PFSK-1 (cell line): ENCODE results near the gene LARP4B.

Experiments
- FOXP2 ChIP-seq: optimal IDR thresholded peaks from 2 replicates; pipeline ENCODE3; 2011; ENCODE audit warnings: borderline replicate concordance, control low read depth, inconsistent platforms; ENCODE audit not compliant: insufficient read depth; ENCODE audit errors: extremely low read length, extremely low read depth
- POLR2AphosphoS5 ChIP-seq: IDR thresholded peaks from 2 replicates; pipeline ENCODE4 v1.6.1; 2012; ENCODE audit warnings: low read depth, mild to moderate bottlenecking, control low read depth, low read length, moderate library complexity
- REST ChIP-seq, 2 experiments: IDR thresholded peaks; 2 replicates each; pipeline versions ENCODE4 v1.6.1 to v1.8.0; 2011 to 2012; ENCODE audit warnings: low read depth in 2 of 2, low read length in 2 of 2, control low read depth in 1 of 2, inconsistent platforms in 1 of 2, mild to moderate bottlenecking in 1 of 2, moderate library complexity in 1 of 2; ENCODE audit not compliant: insufficient read depth in 1 of 2
- SIN3A ChIP-seq: IDR thresholded peaks from 2 replicates; pipeline ENCODE4 v1.6.1; 2012; ENCODE audit warnings: mild to moderate bottlenecking, low read length, moderate library complexity, borderline replicate concordance; ENCODE audit not compliant: insufficient read depth
- TAF1 ChIP-seq: IDR thresholded peaks from 2 replicates; pipeline ENCODE4 v1.6.1; 2012; ENCODE audit warnings: low read length, control low read depth, borderline replicate concordance; ENCODE audit not compliant: insufficient read depth

Gene LARP4B

GRCh38 chr10:777913-778479 is 153.5 kb downstream of the LARP4B start:
- TF ChIP-seq POLR2AphosphoS5 (no peak), SIN3A (no peak), FOXP2 (no peak), REST (IDR thresholded peaks at IDR 0.05; ENCODE audit: insufficient read depth in 1 of 2, low read depth in 2 of 2, low read length in 2 of 2) (no peak), TAF1 (no peak)

- TF ChIP-seq FOXP2 (no peak), REST (IDR thresholded peaks at IDR 0.05; ENCODE audit: insufficient read depth in 1 of 2, low read depth in 2 of 2, low read length in 2 of 2) (no peak), TAF1 (no peak), SIN3A (no peak), POLR2AphosphoS5 (no peak)
Measured at GRCh38 chr10:776772-777171, 154.7 kb downstream of the LARP4B start.

DNA sequence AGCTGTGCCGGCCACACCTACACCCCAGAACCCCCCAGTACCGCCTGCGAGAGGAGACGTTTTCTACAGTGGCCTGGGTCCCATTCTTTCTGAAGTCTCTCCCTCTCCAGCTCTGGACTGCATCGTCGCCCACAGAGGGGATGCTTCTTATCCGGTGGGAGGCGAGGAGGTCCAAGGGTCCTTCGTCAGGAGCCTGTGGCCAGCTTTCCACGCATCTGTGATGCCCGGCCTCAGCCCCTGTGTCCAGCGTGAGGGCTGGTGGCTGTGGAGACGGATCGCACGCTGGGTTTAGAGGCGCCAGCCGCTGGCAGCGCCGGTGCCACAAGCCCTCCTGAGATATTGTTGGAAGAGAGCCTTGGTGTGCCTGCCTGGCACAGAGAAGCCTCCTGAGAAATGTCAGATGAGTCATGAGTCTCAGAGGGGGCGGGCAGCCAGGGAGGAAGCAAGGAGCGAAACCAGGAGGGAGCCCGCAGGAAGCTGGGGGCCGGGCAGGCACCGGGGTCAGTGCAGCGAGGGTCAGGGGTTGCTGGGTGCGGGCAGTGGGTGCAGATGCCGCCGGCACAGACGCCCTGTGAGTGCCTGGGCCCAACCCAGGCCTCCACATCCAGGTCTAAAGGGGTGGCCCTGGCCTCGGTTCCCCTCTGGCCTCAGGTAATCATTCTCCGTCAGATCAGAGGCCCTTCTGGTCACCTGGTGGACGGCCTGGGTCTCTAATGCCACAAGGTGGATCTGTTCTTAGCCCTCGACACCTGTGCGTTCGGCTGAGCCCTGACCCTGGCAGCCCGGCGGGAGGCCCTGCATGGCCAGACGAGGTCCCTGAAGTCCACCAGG is 156.0 kb downstream of the LARP4B start:
- no peak for TF ChIP-seq REST (IDR thresholded peaks at IDR 0.05; ENCODE audit: insufficient read depth in 1 of 2, low read depth in 2 of 2, low read length in 2 of 2)
- no peak for TF ChIP-seq TAF1
- TF ChIP-seq SIN3A, result no peak
- TF ChIP-seq POLR2AphosphoS5, result no peak
- TF ChIP-seq FOXP2, result no peak

DNA sequence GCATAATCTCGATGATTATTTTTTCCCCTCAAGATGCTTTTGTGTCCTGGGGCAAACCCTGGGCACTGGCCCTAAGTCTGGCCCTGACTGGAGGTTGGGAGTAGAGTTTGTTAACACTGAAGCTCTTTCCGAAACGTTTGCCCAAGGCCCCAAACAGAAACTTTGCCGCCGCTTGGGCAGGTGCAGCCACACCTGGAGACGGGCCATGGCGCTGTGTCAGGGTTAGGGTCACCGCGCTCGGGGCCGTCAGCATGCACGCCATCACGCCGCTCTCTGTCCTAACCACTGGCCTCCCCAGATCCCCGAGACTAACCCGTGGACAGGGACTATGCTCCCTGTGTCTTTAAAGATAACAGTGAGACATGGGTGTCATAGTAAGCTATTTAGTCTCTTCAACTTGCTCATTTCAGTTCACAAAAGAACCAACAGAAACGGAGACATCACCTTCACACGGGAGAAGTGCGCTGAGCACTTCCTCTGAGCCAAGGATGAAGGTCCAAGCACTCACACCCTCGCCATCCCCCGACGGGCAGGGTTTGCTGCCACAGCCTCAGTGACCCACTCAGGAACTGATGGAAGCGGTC is 156.8 kb downstream of the LARP4B start:
- TF ChIP-seq TAF1 (no peak), SIN3A (no peak), FOXP2 (no peak), REST (IDR thresholded peaks at IDR 0.05; ENCODE audit: insufficient read depth in 1 of 2, low read depth in 2 of 2, low read length in 2 of 2) (no peak)
